Tongue (tissue), 2 donors: Measurements from ENCODE around the gene ARL3. TPM values are rescaled to one million over a fixed set of nuclear protein-coding genes. Genes with fewer than 3 reads are reported as not detected.
"Not testable (repeated sequence)": the region's sequence is repeated elsewhere in the genome, so short reads cannot be mapped to it uniquely, and the experiment has no call there.

Source experiments
- DNase-seq: peaks from one replicate; pipeline ENCODE4 v3.0.0-alpha.2; 2015
- total RNA-seq: library from RNA; depleted of rRNA; stranded (reverse); fragments of >200 nt; gene quantifications from one replicate; pipeline ENCODE4 v1.2.3, GENCODE V29; 2014

Gene ARL3
- total RNA-seq, 1 donor from 2014 or later = 7.3 TPM

GRCh38 chr10:102702742-102703141, 11.5 kb downstream of the ARL3 start:
- no peak for DNase-seq

GRCh38 chr10:102701796-102702195, 12.4 kb downstream of the ARL3 start:
- no peak for DNase-seq

GRCh38 chr10:102701272-102701671, 12.9 kb downstream of the ARL3 start:
- no peak for DNase-seq

GRCh38 chr10:102698894-102699293, 15.3 kb downstream of the ARL3 start:
- no peak for DNase-seq

- no peak for DNase-seq
These were observed 17.5 kb downstream of the ARL3 start for GRCh38 chr10:102696736-102697135.

GRCh38 chr10:102695401-102695800, 18.8 kb downstream of the ARL3 start:
- DNase-seq = not testable (repeated sequence)

- no peak for DNase-seq
These were observed 22.7 kb downstream of the ARL3 start for GRCh38 chr10:102691285-102692066.

- no peak for DNase-seq
These were observed 30.5 kb downstream of the ARL3 start for GRCh38 chr10:102683736-102684135.

- DNase-seq = no peak
These were observed 31.2 kb downstream of the ARL3 start for GRCh38 chr10:102682981-102683380.

- no peak for DNase-seq
These were observed 31.8 kb downstream of the ARL3 start for GRCh38 chr10:102682416-102682815.

GRCh38 chr10:102681696-102682095, 32.5 kb downstream of the ARL3 start:
- no peak for DNase-seq

GRCh38 chr10:102679596-102679995, 34.6 kb downstream of the ARL3 start:
- no peak for DNase-seq

GRCh38 chr10:102678842-102679289, 35.3 kb downstream of the ARL3 start:
- peak; percentile 90 for DNase-seq

- DNase-seq = no peak
These were observed 36.2 kb downstream of the ARL3 start for GRCh38 chr10:102678068-102678400.

GRCh38 chr10:102677331-102678067, 36.7 kb downstream of the ARL3 start:
- peak; percentile 37 for DNase-seq

GRCh38 chr10:102676534-102677315, 37.5 kb downstream of the ARL3 start:
- peak; percentile 33 for DNase-seq

GRCh38 chr10:102675666-102676533, 38.3 kb downstream of the ARL3 start:
- peak; percentile 55 for DNase-seq

- DNase-seq = peak; percentile 33
These were observed 39.1 kb downstream of the ARL3 start for GRCh38 chr10:102675011-102675665.

- DNase-seq = peak; percentile 43
These were observed 39.6 kb downstream of the ARL3 start for GRCh38 chr10:102674566-102674965.

GRCh38 chr10:102673819-102674511, 40.2 kb downstream of the ARL3 start:
- DNase-seq = peak; percentile 86
